ENCODE data around the gene IL9. TPM values are rescaled to one million over a fixed set of nuclear protein-coding genes. Genes with fewer than 3 reads are reported as not detected.

IL9 gene
- total RNA-seq (2014; rRNA removed; shearing (Covaris generic)): not detected in 2 replicates

DNA sequence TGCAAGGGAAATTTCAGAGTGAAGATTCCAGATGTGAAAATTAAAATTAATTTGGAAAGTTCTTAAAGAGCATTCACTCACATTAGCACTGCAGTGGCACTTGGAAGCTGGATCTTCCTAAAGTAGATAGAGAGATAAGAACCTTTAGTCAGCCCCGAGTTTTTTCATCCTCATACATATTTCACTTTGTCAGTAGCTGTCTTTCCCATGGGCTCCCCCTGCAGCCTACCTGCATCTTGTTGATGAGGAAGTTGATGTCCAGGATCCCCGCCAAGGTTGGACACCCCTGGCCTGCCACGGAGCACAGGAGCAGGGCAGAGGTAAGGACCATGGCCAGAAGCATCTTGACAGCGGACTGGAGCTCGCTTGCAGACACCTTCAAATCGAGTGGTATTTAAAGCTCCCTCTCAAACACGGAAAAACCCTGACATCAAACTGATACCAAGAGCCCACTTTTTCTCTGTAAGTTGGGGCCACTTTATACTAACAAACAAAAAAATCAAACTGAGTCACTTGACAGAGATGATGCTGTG lies at the start of gene IL9:
TSS of gene IL9 (minus strand) at position 368 of the 533 bp plus-strand sequence. CDS start at position 343, 25 bp downstream.
- DNase-seq (ENCODE audit: low read depth): no peak

DNA sequence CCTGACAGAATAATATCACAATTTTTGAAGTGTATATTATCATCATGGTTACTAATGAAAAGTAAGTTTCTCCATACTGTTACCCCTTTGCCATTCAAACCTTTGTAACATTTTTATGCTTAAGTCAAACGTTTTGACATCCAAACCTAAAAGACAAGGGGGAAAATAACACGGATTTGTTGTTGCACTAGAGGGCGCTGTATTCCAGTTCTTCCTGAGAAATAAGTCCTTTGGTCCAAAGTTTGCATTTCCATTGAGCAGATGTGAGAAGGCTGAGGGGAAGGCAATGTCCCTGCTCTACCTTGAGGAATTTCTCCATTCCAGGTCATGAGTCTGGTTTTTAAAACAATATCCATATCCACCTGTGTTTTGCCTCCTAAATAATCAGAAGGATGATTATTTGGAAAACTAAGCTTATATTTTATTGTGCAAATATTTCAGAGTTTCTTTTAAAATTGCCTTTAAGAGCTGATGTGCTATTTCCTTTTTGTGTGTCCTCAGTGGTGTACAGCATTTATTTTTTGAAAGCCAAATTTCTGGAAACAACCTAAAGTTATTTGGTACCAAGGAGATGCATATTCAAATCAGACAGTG lies 49.4 kb upstream of the IL9 start:
- DNase-seq (ENCODE audit: low read depth): peak; percentile 80

DNA sequence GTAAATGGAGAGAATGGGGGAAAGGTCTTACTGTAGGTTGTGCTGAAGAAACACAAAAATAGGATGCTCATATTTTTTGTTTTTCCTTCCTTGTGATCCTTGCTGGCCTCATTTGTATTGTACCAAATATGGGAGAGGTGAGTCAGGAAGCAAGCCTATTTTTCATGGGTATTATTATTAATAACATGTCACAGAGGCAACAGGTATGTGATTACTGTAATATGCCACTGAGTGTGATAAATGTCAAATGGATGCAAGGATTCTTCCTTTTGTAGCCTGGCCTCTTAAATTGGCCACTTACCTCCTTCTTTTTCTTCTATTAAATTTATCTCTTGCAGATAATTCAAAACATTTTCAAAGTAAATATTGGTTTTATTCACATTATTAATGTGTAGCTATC lies 48.9 kb upstream of the IL9 start:
- DNase-seq (ENCODE audit: low read depth): no peak

DNA sequence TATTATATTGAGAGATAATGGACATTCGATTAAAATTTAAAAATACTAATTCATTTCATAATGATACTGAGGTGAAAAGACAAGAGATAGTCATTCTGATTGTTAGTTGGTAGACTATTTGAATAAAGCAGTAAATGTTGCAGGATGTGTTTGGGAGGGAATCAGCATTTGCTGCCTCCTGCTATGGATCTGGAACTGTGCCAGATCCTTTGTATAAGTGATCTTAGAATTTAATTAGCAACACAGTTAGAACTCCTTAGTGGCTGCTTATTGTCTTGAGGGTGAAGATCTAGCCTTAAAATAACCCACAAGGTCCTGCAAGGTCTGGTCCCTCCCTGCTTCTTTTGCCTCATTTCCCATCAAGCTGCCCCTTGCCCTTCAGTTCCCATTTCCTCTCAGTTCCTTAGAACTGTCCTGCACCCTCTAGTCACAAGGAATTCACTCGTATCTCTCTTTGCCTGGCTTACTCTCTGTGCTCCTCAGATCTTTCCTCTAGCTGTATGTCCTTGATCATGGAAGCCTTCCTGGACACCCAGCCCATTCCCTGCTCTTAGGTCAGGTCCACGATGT lies 46.6 kb upstream of the IL9 start:
- no peak for DNase-seq (ENCODE audit: low read depth)

DNA sequence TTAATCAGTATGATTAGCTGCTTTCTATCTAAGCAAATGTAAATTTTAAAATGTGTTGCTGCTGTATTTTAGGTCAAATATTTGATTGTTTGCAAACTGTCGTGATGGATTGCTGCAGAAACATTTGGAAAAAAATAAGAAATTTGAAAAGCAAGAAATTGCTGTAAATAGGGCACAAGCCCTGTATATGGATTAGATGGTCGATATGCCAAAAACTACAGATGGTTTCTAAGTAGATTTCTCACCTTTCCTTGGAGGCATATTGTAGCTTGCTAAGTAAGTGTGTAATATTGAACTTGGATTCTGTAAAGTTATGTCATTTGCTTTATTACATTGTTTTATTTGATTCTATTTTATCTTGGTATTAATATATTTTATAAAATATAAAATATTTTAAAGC lies 46.1 kb upstream of the IL9 start:
- DNase-seq (ENCODE audit: low read depth): no peak

DNA sequence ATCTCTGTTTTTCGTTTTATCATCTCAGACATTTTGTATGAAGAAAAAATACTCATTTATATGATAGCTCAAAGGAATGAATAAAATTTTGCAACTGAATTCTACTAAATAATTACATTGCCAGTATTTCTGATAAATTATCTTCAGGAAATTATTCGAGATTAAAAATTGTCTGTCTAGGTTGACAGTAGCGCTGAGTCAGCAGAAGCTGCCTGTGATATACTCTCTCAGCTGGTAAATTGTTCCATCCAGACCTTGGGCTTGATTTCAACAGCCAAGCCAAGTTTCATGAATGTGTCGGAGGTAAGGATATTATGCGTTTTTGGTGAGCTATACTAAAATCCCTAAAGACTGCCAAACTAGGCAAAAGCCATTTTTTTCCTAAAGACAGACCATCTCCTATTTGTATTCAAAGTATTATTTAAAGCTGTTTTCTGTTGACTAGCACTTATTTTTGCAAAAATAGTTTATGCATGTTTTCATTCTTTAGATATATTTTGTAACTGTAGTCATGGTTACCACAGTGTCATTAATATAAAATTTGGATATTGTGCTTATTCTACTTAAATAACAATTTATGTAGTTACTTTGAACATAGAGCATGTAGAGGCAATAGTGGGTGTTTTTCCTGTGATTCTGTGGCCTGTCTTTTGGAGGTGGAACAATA lies 41.7 kb upstream of the IL9 start:
- no peak for DNase-seq (ENCODE audit: low read depth)

DNA sequence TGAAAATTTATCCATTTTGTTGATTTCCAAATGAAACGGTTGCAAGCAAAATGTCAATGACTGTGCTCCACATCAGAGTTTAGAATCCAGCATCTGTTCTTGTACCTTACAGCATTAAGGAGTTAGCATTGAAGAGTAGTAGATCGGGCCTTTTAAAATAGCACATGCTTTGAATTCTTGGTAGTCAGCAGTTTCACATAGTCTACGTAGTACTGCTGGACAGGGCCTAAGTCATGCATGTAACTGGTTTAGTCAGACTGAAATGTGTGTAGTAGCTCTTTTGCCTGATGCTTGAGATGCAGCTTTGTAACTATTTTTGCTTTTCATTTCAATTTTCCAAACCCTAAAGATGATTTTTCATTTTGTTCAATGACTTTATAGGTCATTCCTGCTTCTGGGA lies 39.3 kb upstream of the IL9 start:
- DNase-seq (ENCODE audit: low read depth): no peak

DNA sequence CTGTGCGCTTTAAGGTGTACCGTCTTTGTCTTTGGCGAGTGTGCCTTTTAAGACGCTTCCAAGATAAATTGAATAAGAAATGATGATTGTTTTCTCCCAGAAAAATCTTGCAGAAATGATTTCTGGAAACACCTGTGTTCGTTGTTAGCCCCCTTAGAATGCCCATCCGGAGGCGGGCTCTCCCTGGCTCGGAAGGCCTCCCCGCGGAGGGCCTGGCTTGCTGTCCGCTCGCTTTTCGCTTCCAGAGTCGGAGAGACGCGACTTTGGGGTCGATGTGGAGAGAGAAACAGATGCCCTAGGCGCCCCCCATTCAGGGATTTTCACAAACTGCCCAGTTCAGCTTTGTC lies 35.3 kb upstream of the IL9 start:
- DNase-seq (ENCODE audit: low read depth): no peak

DNA sequence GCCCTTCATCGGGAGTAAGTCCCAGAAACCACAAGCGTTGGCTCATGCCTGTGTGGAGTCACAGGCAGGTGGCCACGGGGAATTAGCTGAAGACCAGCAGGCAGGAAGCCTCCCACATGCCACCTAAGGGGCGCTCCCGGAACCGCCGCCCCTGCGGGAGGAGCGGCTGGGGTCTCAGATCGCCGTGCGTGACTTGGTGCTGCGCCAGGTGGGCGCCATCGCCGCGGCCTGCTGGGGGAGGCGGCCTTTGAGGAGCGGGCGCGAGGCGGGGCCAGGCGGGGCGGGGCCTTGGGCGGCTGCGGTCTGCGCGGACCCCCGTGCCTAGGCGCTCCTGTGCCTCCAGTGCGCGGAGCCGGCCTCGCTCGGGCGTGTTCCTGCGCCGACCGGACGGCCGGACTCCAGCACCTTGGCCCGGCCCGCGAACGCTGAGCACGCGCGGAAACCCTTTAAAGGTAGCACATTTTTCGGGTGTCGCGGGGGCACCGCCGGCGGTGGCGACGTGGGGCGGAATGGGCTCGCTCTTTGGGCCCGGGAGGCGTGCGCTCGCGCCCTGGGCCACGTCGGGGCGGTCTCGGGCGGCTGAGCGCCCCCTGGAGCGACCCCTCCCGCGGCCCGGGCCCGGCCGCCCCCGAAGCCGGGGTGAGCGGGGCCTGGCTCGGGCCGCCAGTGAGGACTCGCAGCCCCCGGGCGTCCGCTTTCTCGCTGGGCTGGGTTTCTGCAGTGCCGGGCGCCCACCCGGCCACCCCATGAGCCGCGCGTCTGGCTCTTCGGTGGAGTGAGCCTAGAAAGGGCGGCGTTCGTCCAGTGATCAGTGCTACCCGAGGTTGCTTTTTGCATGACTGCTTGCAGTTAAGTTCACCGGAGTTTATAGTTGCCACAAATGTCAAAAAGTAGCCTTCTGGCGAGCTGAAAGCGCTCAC lies 34.6 kb upstream of the IL9 start:
- peak; percentile 77 for DNase-seq (ENCODE audit: low read depth)

DNA sequence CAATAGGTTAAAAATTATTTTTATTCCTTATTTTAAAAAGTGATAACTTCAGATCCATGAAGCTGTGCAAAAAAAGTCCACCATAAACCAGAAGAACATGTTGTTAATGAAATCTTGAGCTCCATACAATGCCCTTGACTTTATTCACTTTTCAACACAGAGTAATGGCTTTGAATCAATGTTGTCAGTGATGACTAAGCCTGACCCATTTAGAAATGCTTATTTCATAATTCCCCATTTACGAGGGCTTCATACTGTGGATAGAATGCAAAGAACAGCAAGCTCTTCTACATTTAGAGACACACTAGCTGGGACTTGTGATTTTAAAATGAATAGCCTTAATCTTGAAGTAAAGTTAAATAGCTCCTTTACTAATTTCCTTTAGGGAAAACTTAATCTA lies 25.7 kb upstream of the IL9 start:
- peak; percentile 28 for DNase-seq (ENCODE audit: low read depth)

DNA sequence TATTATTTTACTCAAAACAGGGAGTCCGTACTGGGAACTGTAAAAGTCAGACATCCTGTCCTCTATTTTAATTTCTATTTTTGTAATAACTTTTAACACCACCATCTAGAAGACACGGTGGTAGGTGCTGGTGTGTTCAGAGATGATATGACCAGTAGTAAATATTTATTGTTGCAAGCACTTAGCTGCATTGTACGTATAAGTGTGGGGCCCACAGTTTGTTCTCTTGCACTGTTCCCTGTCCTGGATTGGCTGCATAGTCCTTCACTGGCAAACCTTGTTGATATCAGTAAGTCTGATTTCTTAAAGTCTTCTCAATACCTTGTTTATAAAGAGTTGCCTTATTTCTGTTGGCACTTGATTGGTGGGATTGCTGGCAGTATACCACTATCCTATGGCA lies 24.6 kb upstream of the IL9 start:
- no peak for DNase-seq (ENCODE audit: low read depth)

DNA sequence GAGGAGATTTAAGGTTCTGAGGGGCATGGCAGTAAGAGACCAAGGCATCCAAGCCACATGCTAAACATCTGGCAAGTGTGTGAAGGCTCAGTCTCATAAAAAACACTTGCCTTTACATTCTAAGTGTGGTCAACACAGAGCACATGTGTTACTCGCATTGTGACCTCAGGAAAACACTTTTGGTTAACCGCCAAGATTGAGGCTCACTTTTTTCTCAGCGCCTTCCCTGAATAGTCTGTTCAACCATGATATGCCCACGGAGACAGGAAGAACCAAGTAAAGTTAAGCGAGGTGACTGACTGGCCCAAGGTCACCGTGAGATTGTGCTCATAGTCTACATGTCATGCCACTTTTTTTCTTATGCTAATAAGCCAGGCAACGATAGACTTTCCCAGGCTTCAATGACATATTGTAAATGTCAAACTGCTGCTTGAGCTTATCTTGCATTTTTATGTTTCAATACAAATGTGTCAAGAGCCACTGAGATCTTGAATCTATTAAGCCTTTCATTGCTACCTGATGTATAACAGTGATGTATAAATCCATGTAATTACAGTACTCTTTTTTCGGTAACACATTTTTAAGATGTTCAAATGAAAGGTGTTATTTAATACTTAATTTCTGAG lies 21.1 kb upstream of the IL9 start:
- no peak for DNase-seq (ENCODE audit: low read depth)

DNA sequence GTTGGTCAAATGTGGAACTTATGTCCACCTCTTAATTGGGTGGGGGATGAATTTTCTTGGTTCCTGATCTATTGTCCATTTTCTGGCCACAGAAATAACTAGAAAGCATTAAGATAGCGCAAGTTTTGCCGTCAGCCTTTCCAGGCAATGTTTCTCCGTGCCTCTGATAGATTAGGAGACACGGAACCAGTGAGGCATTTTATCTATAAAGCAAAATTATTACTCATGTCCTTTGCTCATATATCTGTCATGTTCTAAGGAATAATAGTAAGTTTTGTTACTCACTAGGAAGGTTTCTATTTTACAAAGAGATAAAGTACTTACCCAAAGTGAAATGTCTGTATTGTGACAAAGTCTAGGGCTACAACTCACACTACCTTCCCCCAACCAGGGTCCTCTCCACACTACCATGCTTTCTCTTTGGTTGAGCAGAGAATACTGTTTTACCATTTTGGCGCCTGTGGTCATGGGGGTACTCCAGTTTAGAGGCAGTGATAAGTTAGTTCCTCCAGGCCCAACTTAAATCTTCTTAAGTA lies 19.9 kb upstream of the IL9 start:
- DNase-seq (ENCODE audit: low read depth): no peak

DNA sequence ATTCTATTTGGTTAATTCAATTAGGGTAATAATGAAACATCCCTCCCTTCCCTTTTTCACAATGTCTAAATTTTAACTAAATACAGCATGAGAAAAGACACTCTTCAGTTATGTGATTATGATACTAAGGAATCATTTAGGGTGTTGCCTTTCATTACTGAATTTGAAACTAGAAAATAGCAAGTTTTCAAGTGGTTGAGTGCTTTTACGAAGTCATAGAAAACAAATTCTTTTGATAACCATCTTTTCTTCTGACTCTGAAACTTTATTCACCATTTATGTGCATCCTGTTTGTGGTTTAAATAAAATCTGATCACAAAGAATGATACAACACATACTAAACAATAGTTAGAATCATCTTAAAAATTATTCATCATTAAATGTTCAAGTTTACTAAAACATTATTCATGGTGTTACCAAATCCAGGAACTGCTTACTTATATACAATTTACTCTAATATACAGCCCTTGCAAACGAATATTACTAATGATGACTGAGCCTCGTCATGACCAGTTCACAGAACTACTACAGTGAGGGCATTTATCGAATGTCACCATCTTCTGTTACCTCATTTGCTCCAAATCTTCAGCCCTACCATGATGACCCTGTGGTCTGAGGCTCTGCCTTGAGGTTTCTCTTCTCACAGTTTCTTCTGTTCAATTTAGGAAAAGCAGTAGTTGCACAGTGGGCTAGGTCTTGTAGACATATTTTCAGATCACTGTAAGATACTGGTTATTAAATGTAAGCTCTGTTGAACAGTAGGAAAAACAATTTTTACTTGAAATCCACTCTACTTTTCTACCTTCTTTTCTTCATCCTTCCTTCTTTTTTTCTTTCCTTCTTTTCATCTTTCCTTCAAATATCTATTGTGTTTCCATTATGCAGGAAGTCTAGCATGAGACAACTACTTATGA lies 18.3 kb upstream of the IL9 start:
- no peak for DNase-seq (ENCODE audit: low read depth)

DNA sequence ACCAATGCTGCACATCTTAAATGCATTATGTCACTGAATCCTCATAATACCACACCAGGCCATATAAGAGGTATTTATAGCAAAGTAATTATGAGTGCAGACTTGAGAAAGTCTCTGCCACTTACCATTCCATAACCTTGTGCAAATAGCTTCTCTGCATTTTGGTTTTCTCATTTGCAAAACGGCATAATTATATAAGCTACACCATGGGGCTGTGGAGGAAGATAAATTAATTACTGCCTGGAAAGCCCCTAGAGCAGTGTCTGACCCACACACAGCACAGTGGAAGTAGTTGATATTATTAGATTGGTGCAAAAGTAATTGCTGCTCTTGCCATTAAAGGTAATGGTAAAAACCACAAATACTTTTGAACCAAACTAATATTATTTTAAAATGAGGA lies 9.5 kb upstream of the IL9 start:
- no peak for DNase-seq (ENCODE audit: low read depth)

DNA sequence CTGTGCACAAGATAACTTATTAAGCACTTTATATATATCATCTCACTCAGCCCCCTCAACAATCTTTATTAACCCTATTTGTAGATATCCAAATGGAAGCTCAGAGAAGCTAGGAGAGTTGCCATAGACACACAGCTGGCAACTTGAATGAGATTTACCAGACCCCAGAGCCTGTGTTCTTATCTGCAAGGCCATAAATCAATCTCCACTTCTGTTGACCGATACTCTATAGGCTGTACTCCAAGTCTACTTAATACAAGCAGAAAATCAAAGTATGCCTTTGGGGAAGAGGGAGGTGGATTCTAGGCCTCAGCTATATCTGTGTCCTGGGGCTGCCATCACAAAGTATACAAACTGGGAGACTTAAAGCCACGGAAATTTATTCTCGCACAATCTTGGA lies 6.0 kb upstream of the IL9 start:
- no peak for DNase-seq (ENCODE audit: low read depth)

DNA sequence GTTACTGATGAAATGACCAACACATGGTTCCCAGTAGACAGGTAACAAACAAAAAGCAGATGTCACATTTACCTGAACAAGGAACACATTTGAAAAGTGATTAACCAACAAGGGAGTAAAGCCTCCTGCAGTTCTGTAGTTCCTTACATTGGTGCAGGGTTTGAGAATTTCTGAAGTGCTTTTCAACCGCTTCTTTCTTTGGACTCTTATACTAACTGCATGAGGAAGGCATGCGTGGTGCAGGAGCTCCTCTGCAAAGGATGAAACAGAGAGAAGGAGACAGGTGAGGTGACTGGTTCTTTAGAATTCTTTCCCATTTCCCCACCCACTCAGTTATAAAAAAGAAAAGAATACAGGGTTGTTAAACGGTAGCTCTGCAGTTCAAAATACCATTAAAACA lies 4.6 kb upstream of the IL9 start:
- no peak for DNase-seq (ENCODE audit: low read depth)

DNA sequence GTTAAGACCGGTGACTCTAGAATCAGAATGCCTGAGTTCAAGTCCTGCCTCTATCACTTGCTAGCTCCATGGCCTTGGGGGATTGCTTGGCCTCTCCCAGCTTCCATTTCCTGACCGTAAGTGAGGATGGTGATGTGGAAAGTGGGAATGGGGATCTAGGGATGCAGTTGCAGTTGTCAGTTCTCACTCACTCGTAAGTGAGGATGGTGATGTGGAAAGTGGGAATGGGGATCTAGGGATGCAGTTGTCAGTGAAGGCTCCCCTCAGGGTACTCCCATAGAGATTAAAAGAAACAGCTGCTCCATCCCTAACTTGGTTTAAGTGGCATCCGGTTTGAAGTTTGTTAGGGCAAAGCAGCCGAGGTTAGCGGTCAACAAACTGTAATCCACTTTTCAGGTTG lies 3.0 kb upstream of the IL9 start:
- no peak for DNase-seq (ENCODE audit: low read depth)

DNA sequence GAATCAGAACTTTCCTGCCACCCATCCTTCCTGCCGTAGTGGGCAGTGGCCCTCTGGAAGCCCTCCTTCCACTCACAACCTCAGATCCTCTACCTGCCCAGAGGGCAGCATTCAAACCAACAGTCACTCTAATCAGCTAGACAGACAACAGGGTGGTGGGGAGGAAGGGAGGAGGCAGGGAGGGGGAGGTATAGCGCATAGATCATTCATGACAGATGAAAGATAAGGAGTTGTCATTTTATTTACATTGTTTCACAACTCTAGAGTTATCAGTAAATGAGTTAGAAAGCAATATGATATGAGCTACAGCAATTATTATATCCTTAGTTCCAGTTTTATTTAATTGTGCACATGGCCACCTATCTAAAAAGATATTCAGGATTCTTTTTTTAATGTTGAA lies 852 bp downstream of the IL9 start:
- DNase-seq (ENCODE audit: low read depth): no peak

DNA sequence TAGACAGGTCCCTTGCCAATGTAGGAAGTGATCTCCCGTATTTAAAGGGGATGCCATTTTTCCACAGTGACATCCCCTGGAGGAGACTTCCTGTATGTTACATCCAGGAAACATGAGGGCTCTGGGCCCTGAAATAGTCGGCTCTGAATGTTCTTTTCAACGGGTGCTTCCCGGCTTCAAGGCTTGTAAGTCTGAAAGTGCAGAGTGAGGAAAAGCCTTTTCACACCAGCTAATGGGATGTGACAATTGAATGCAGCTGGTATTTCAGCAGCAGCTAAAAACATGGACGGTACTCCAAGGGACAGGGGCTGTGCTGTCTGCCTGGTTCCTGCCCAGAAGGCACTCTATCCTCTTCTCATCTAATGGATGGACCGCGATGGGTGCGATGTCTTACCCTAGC lies 1.4 kb downstream of the IL9 start:
- no peak for DNase-seq (ENCODE audit: low read depth)

DNA sequence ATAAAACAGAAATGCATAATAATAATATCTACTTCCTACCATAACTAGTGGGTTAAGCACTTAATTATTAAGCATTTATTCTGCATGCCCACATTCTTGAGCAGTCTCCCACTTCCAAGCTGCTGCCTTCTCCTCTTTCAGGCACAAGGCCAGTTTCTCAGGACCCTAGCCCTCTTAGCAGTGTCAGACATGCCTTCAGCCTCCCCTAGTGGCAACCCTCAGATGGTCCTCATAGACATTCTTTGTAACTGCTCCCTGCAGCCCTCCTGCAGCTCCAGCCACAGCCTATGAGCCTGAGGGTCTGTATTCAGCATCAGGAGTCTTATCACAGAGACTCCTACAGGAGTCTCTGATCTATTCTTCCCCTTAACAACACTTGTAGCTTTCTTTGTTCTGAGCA lies 3.9 kb downstream of the IL9 start:
- DNase-seq (ENCODE audit: low read depth): peak; percentile 40
